Naive thymus-derived CD8-positive, alpha-beta T cell (primary cell): Measurements from ENCODE around the gene CDC20B. TPM values are rescaled to one million over a fixed set of nuclear protein-coding genes. Genes with fewer than 3 reads are reported as not detected.

Source experiments
- ATAC-seq, 2 donors: fragments of 150-1000 bp; cut with Tn5 transposase in 1 of 2; sonication (Bioruptor Pico), chemical (Tn5 transposase) in 1 of 2; 1 replicate in 1 of 2; 2 replicates in 1 of 2; pipeline ENCODE4 v1.10.0; 2021; ENCODE audit warnings: mild to moderate bottlenecking in 2 of 2, moderate library complexity in 2 of 2
- POLR2A ChIA-PET: fragments of 350-600 bp; sonication (Branson Sonifier 250); formaldehyde crosslinking; loops from one replicate; lab custom pipeline; 2021; ENCODE audit warnings: antibody characterized with exemption; lab: Charles Lee
- DNase-seq, 10 donors: peaks; one replicate each; pipeline versions ENCODE4 v3.0.0 to v3.0.0-alpha.2; 2020 to 2022
- H3K27ac Mint-ChIP-seq, 10 donors: one replicate each; pipeline ENCODE4 v1.8.0; 2020 to 2022; ENCODE audit warnings: mild to moderate bottlenecking in 10 of 10, mixed read lengths in 10 of 10, moderate library complexity in 4 of 10, inconsistent platforms in 1 of 10
- H3K27me3 Mint-ChIP-seq, 5 donors: one replicate each; pipeline ENCODE4 v1.8.0; 2021 to 2022; ENCODE audit warnings: mixed read lengths in 5 of 5
- H3K36me3 Mint-ChIP-seq, 3 donors: one replicate each; pipeline ENCODE4 v1.8.0; 2020 to 2022; ENCODE audit warnings: mixed read lengths in 3 of 3, mild to moderate bottlenecking in 2 of 3, inconsistent platforms in 1 of 3
- H3K4me1 Mint-ChIP-seq, 4 donors: one replicate each; pipeline ENCODE4 v1.8.0; 2021 to 2022; ENCODE audit warnings: mixed read lengths in 4 of 4
- H3K4me3 Mint-ChIP-seq, 10 donors: one replicate each; pipeline ENCODE4 v1.8.0; 2020 to 2022; ENCODE audit warnings: mild to moderate bottlenecking in 10 of 10, mixed read lengths in 10 of 10, moderate library complexity in 6 of 10, inconsistent platforms in 1 of 10
- H3K9me3 Mint-ChIP-seq, 9 donors: one replicate each; pipeline ENCODE4 v1.8.0; 2020 to 2022; ENCODE audit warnings: mixed read lengths in 9 of 9, mild to moderate bottlenecking in 3 of 9, inconsistent platforms in 1 of 9, moderate library complexity in 1 of 9
- polyA plus RNA-seq, 3 donors: library from polyadenylated mRNA; unstranded; fragments of 300-500 nt; fragmentation: Illumina TruSeq; gene quantifications; one replicate each; pipeline ENCODE4 v1.2.3, GENCODE V29; 2021
- total RNA-seq, 8 experiments: library from RNA in 2 of 8; stranded (reverse) in 2 of 8; gene quantifications; one replicate each; pipeline ENCODE4 v1.2.3 and lab custom pipeline; 2021 to 2026

The CDC20B gene
- total RNA-seq (not detected), polyA plus RNA-seq (not detected), total RNA-seq (lab: John Stamatoyannopoulos, UW) (0 to 0.13 (median 0) reads per million in 6 experiments)

GRCh38 chr5:55172937-55173686 is at the start of gene CDC20B:
Gene CDC20B (minus strand): TSS chr5:55173177. CDS start chr5:55173000, 177 bp downstream.
- Mint-ChIP-seq H3K27me3 (peaks cover 46 to 73% (median 66%) of the 10 kb centered on the region in 5 donors), H3K4me1 (peaks cover 15 to 39% (median 34%) of the 10 kb centered on the region in 4 donors), H3K4me3 (peak within 1 kb of the TSS; percentile 71 to 93 (median 90)), H3K27ac (peak within 1 kb of the TSS in 8 of 10 donors; percentile 24 to 89 (median 74)), H3K36me3 (peaks cover 0 to 2% (median 2%) of the 10 kb centered on the region in 3 donors), H3K9me3 (peaks cover 0 to 5% (median 0%) of the 10 kb centered on the region in 9 donors)
- ATAC-seq (peak; percentile 75 to 80), DNase-seq (peak; percentile 29 to 79 (median 66))
- POLR2A ChIA-PET = no interaction called here

- DNase-seq (no peak), ATAC-seq (no peak)
- Mint-ChIP-seq H3K36me3 (peaks cover 0 to 2% (median 0%) of the 10 kb centered on the region in 3 donors), H3K9me3 (peaks cover 0 to 4% (median 0%) of the 10 kb centered on the region in 9 donors), H3K4me1 (peaks cover 17 to 44% (median 39%) of the 10 kb centered on the region in 4 donors), H3K27ac (peak overlapping the region in 1 of 10 donors; percentile 15), H3K4me3 (peak overlapping the region; percentile 20 to 80 (median 57)), H3K27me3 (peaks cover 46 to 91% (median 73%) of the 10 kb centered on the region in 5 donors)
- POLR2A ChIA-PET = no interaction called here
These were observed 49.4 kb upstream of the CDC20B start for GRCh38 chr5:55222092-55222984.

- Mint-ChIP-seq H3K27me3 (peaks cover 48 to 91% (median 72%) of the 10 kb centered on the region in 5 donors), H3K27ac (peak overlapping the region in 1 of 10 donors; percentile 50), H3K4me1 (peaks cover 15 to 35% (median 32%) of the 10 kb centered on the region in 4 donors), H3K36me3 (peaks cover 0 to 2% (median 0%) of the 10 kb centered on the region in 3 donors), H3K9me3 (peaks cover 0 to 4% (median 0%) of the 10 kb centered on the region in 9 donors), H3K4me3 (peak overlapping the region; percentile 58 to 81 (median 74))
- ATAC-seq (peak; percentile 49 to 51), DNase-seq (peak in 1 of 10 donors; percentile 23)
- POLR2A ChIA-PET = interaction anchor here (1.4 kb wide), 1 partner anchor 11 kb away, joined by 6 read pairs; no protein-coding TSS in a partner anchor
These were observed 47.6 kb upstream of the CDC20B start for GRCh38 chr5:55220433-55221185.

- ATAC-seq (no peak), DNase-seq (no peak)
- peaks cover 0 to 4% (median 0%) of the 10 kb centered on the region in 9 donors for H3K9me3 Mint-ChIP-seq
- POLR2A ChIA-PET = interaction anchor here (1.4 kb wide), 1 partner anchor 12 kb away, joined by 6 read pairs; no protein-coding TSS in a partner anchor
- H3K4me3 Mint-ChIP-seq = peak overlapping the region in 6 of 10 donors; percentile 70 to 80 (median 74)
- peaks cover 43 to 82% (median 63%) of the 10 kb centered on the region in 5 donors for H3K27me3 Mint-ChIP-seq
- H3K27ac Mint-ChIP-seq = no peak overlapping the region
- peaks cover 0 to 2% (median 0%) of the 10 kb centered on the region in 3 donors for H3K36me3 Mint-ChIP-seq
- H3K4me1 Mint-ChIP-seq = peaks cover 15 to 34% (median 32%) of the 10 kb centered on the region in 4 donors
These were observed 46.8 kb upstream of the CDC20B start for GRCh38 chr5:55219770-55220169.

GRCh38 chr5:55218967-55219366 is 46.0 kb upstream of the CDC20B start:
- POLR2A ChIA-PET = interaction anchor here (0.6 kb wide), 1 partner anchor 739 kb away, joined by 3 read pairs; no protein-coding TSS in a partner anchor
- DNase-seq (no peak), ATAC-seq (no peak)
- peaks cover 0 to 4% (median 0%) of the 10 kb centered on the region in 9 donors for H3K9me3 Mint-ChIP-seq
- peaks cover 0 to 2% (median 0%) of the 10 kb centered on the region in 3 donors for H3K36me3 Mint-ChIP-seq
- no peak overlapping the region for H3K4me3 Mint-ChIP-seq
- H3K4me1 Mint-ChIP-seq = peaks cover 15 to 33% (median 30%) of the 10 kb centered on the region in 4 donors
- H3K27me3 Mint-ChIP-seq = peaks cover 35 to 74% (median 55%) of the 10 kb centered on the region in 5 donors
- peak overlapping the region in 1 of 10 donors; percentile 16 for H3K27ac Mint-ChIP-seq

- H3K27me3 Mint-ChIP-seq = peaks cover 10 to 22% (median 13%) of the 10 kb centered on the region in 5 donors
- POLR2A ChIA-PET = no interaction called here
- no peak overlapping the region for H3K4me3 Mint-ChIP-seq
- H3K27ac Mint-ChIP-seq = no peak overlapping the region
- H3K9me3 Mint-ChIP-seq = no peaks in the 10 kb centered on the region
- no peaks in the 10 kb centered on the region for H3K36me3 Mint-ChIP-seq
- no peak for DNase-seq
- H3K4me1 Mint-ChIP-seq = no peaks in the 10 kb centered on the region
- ATAC-seq = no peak
These were observed 38.4 kb upstream of the CDC20B start for GRCh38 chr5:55211184-55211874.

GRCh38 chr5:55205001-55205400 is 32.0 kb upstream of the CDC20B start:
- ATAC-seq (no peak), DNase-seq (no peak)
- POLR2A ChIA-PET = no interaction called here
- Mint-ChIP-seq H3K36me3 (peaks cover 0 to 3% (median 0%) of the 10 kb centered on the region in 3 donors), H3K4me3 (no peak overlapping the region), H3K27me3 (peaks cover 23 to 53% (median 30%) of the 10 kb centered on the region in 5 donors), H3K27ac (no peak overlapping the region), H3K4me1 (no peaks in the 10 kb centered on the region), H3K9me3 (peaks cover 0 to 5% (median 0%) of the 10 kb centered on the region in 9 donors)

- no peaks in the 10 kb centered on the region for H3K9me3 Mint-ChIP-seq
- no peak overlapping the region for H3K27ac Mint-ChIP-seq
- no peak overlapping the region for H3K4me3 Mint-ChIP-seq
- POLR2A ChIA-PET = no interaction called here
- H3K36me3 Mint-ChIP-seq = no peaks in the 10 kb centered on the region
- DNase-seq (no peak), ATAC-seq (no peak)
- no peaks in the 10 kb centered on the region for H3K4me1 Mint-ChIP-seq
- H3K27me3 Mint-ChIP-seq = peaks cover 25 to 60% (median 53%) of the 10 kb centered on the region in 5 donors
These were observed 18.2 kb upstream of the CDC20B start for GRCh38 chr5:55191165-55191564.

GRCh38 chr5:55188656-55189540 is 15.9 kb upstream of the CDC20B start:
- Mint-ChIP-seq H3K27me3 (peaks cover 34 to 73% (median 58%) of the 10 kb centered on the region in 5 donors), H3K36me3 (no peaks in the 10 kb centered on the region), H3K27ac (no peak overlapping the region), H3K9me3 (no peaks in the 10 kb centered on the region), H3K4me1 (no peaks in the 10 kb centered on the region), H3K4me3 (no peak overlapping the region)
- ATAC-seq (no peak), DNase-seq (no peak)
- POLR2A ChIA-PET = no interaction called here

GRCh38 chr5:55187370-55187769 is 14.4 kb upstream of the CDC20B start:
- Mint-ChIP-seq H3K4me3 (no peak overlapping the region), H3K4me1 (no peaks in the 10 kb centered on the region), H3K27ac (no peak overlapping the region), H3K9me3 (peaks cover 0 to 8% (median 0%) of the 10 kb centered on the region in 9 donors), H3K36me3 (peaks cover 0 to 5% (median 4%) of the 10 kb centered on the region in 3 donors), H3K27me3 (peaks cover 28 to 69% (median 53%) of the 10 kb centered on the region in 5 donors)
- ATAC-seq = no peak
- POLR2A ChIA-PET = no interaction called here
- DNase-seq = no peak
